Measurements from ENCODE around the gene PLAAT2. TPM values are rescaled to one million over a fixed set of nuclear protein-coding genes. Genes with fewer than 3 reads are reported as not detected.

The PLAAT2 gene
- total RNA-seq, 1 experiment from 2014 or later: 13.6 TPM

DNA sequence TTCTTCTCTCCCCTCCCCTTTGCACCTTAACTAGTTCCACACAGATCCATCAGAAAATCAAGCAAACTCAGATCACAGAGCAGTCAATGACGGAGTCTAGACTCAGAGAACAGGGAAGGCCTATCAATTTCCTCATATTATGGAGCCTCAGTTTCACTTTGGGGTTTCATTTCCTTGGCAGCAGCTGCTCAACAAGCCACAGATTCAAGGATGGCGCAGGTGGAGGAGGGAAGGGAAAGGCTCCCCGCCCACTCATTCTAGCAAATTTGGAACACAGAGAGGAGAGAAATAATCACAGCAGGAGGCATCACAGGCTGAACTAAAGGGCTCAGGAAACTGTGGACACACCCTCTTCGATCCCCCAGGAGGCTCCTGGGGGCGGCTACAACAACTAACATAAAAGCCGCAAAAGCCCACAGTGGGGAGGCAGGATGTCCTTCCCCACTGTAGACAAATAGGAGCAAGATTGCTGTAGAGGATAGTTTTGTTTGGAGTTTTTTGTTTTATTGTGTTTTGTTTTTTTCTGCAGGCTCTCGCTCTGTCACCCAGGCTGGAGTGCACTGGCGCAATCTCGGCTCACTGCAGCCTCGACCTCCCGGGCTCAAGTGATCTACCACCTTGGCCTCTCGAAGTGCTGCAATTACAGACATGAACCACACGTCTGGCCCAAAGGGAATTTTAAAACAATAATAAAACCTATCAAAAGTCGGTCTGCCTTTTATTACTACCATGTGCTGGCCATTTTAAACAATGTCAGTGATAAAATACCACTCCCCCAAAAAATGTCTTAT lies 47.6 kb upstream of the PLAAT2 start:
- Histone ChIP-seq H2AFZ (no peak overlapping the region), H3F3A (ENCODE audit: insufficient read depth, low read depth) (peaks cover 57% of the 10 kb centered on the region; the same call in 1 of the 2 replicates), H3K4me2 (peak overlapping the region; percentile 79), H3K9me2 (ENCODE audit: insufficient read depth) (no peaks in the 10 kb centered on the region), H3K79me2 (ENCODE audit: low read depth) (peaks cover 64% of the 10 kb centered on the region), H3K4me3 (peak overlapping the region; percentile 74; the same call in 1 of the 2 replicates), H3K4me1 (replicated peaks; ENCODE audit: insufficient read depth) (peaks cover 64% of the 10 kb centered on the region), H4K20me1 (ENCODE audit: insufficient read depth) (no peaks in the 10 kb centered on the region), H3K27me3 (ENCODE audit: insufficient read depth, low read depth) (no peaks in the 10 kb centered on the region), H3K9me3 (ENCODE audit: insufficient read depth, low read depth) (no peaks in the 10 kb centered on the region), H3K27ac (peak overlapping the region; percentile 89), H3K36me3 (ENCODE audit: low read depth) (no peaks in the 10 kb centered on the region)
- BruUV-seq (replicated peaks): no TSS peak
- POLR2A ChIA-PET (ENCODE audit: unreplicated experiment): no interaction called here
- CTCF ChIA-PET: no interaction called here
- peak in 1 of 2 experiments; percentile 53 for DNase-seq
- TF ChIP-seq, protein P1, sequence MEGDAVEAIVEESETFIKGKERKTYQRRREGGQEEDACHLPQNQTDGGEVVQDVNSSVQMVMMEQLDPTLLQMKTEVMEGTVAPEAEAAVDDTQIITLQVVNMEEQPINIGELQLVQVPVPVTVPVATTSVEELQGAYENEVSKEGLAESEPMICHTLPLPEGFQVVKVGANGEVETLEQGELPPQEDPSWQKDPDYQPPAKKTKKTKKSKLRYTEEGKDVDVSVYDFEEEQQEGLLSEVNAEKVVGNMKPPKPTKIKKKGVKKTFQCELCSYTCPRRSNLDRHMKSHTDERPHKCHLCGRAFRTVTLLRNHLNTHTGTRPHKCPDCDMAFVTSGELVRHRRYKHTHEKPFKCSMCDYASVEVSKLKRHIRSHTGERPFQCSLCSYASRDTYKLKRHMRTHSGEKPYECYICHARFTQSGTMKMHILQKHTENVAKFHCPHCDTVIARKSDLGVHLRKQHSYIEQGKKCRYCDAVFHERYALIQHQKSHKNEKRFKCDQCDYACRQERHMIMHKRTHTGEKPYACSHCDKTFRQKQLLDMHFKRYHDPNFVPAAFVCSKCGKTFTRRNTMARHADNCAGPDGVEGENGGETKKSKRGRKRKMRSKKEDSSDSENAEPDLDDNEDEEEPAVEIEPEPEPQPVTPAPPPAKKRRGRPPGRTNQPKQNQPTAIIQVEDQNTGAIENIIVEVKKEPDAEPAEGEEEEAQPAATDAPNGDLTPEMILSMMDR (conservative IDR thresholded peaks at IDR 0.05): no peak
- TF ChIP-seq EZH2 (IDR thresholded peaks at IDR 0.05; ENCODE audit: low read depth): no peak
- intact Hi-C loops (cut with micrococcal nuclease; ENCODE audit: unreplicated experiment): loop anchor here (2.0 kb wide), 1 partner anchor 80 kb away; no protein-coding TSS in a partner anchor

DNA sequence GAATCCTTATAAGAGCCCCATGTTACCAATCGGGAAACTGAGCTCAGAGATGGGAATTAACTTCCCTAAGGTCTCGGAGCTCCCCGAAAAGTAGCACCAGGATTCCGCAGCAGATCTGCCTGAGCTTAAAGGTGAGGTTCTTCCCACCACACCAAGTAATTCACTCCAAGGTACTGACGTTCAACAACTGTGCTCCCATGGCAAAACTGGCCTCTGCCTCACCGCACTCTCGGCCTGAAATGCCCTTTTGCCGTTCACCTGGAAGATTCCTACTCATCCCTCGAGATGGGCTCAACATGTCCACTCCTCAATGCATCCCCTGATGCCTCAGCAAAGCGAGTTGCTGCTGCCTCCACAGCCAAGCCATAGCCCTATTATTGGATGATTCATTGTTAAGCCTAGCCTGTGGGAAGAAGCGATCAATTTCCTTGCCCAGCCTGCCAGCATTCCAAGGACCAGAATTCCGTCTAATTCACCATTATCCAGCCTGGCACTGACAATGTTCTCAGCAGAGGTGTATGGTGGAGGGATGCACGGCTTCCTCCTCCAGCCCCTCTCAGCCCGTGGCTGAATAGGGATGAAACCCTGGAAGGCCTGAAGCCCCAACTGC lies 46.9 kb upstream of the PLAAT2 start:
- Histone ChIP-seq H2AFZ (0 out of 2 replicates have a peak overlapping the region, but pooled peaks have one; percentile 30), H3K27me3 (ENCODE audit: insufficient read depth, low read depth) (no peaks in the 10 kb centered on the region), H3K4me1 (replicated peaks; ENCODE audit: insufficient read depth) (peaks cover 64% of the 10 kb centered on the region), H4K20me1 (ENCODE audit: insufficient read depth) (no peaks in the 10 kb centered on the region), H3K27ac (peak overlapping the region; percentile 89), H3F3A (ENCODE audit: insufficient read depth, low read depth) (peaks cover 52% of the 10 kb centered on the region; the same call in 1 of the 2 replicates), H3K79me2 (ENCODE audit: low read depth) (peaks cover 70% of the 10 kb centered on the region), H3K4me3 (peak overlapping the region; percentile 74; the same call in 1 of the 2 replicates), H3K9me2 (ENCODE audit: insufficient read depth) (no peaks in the 10 kb centered on the region), H3K9me3 (ENCODE audit: insufficient read depth, low read depth) (no peaks in the 10 kb centered on the region), H3K4me2 (peak overlapping the region; percentile 79), H3K36me3 (ENCODE audit: low read depth) (no peaks in the 10 kb centered on the region)
- intact Hi-C loops (cut with micrococcal nuclease; ENCODE audit: unreplicated experiment): loop anchor here (2.0 to 5.0 kb wide), 2 partner anchors 62 to 79 kb away; partner anchors contain the start of gene ATL3
- peak in 1 of 2 experiments; percentile 17 for DNase-seq
- ChIA-PET CTCF (interaction anchor here (0.5 kb wide), 1 partner anchor 46 kb away, joined by 9 read pairs; no protein-coding TSS in a partner anchor), POLR2A (ENCODE audit: unreplicated experiment) (no interaction called here)
- no TSS peak for BruUV-seq (replicated peaks)
- TF ChIP-seq, protein P1 (conservative IDR thresholded peaks at IDR 0.05): no peak
- TF ChIP-seq EZH2 (IDR thresholded peaks at IDR 0.05; ENCODE audit: low read depth): no peak

DNA sequence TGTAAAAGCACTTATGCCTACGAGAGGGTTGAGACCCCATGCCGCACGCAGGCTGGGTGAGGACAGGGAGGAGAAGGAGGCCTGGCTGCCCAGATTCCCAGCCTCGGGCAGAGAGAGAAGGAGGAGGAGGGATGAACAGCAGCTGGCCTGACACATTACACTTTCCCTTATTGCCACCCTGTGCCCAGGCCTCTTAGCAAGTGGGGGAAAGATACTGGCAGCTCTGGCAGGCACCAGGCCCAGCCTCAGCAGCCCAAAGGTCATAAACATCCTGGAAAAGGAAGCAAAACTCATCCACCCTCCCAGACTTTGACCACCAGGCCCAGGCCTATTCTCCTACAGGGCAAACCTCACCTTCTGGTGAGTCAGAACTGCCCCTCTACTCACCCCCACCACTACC lies 46.4 kb upstream of the PLAAT2 start:
- no peaks in the 10 kb centered on the region for H3K36me3 ChIP-seq (ENCODE audit: low read depth)
- no peaks in the 10 kb centered on the region for H3K9me2 ChIP-seq (ENCODE audit: insufficient read depth)
- no peaks in the 10 kb centered on the region for H3K9me3 ChIP-seq (ENCODE audit: insufficient read depth, low read depth)
- peaks cover 64% of the 10 kb centered on the region for H3K4me1 ChIP-seq (replicated peaks; ENCODE audit: insufficient read depth)
- CTCF ChIA-PET: interaction anchor here (0.5 to 0.7 kb wide), 2 partner anchors 45 to 46 kb away, joined by 4 to 9 read pairs; no protein-coding TSS in a partner anchor
- intact Hi-C loops (cut with micrococcal nuclease; ENCODE audit: unreplicated experiment): loop anchor here (5.0 kb wide), 1 partner anchor 63 kb away; the partner anchor contains the start of gene ATL3
- DNase-seq: peak; percentile 53 to 68
- peak overlapping the region; percentile 79 for H3K4me2 ChIP-seq
- H3K27ac ChIP-seq: peak overlapping the region; percentile 89
- no peaks in the 10 kb centered on the region for H4K20me1 ChIP-seq (ENCODE audit: insufficient read depth)
- H3K79me2 ChIP-seq (ENCODE audit: low read depth): peaks cover 76% of the 10 kb centered on the region
- 0 out of 2 replicates have a peak overlapping the region, but pooled peaks have one; percentile 30 for H2AFZ ChIP-seq
- TF ChIP-seq, protein P1 (conservative IDR thresholded peaks at IDR 0.05): no peak
- TF ChIP-seq EZH2 (IDR thresholded peaks at IDR 0.05; ENCODE audit: low read depth): no peak
- POLR2A ChIA-PET (ENCODE audit: unreplicated experiment): no interaction called here
- no peaks in the 10 kb centered on the region for H3K27me3 ChIP-seq (ENCODE audit: insufficient read depth, low read depth)
- BruUV-seq (replicated peaks): no TSS peak
- H3F3A ChIP-seq (ENCODE audit: insufficient read depth, low read depth): peaks cover 50% of the 10 kb centered on the region; the same call in 1 of the 2 replicates
- peak overlapping the region; percentile 33; the same call in 1 of the 2 replicates for H3K4me3 ChIP-seq
